WERI-Rb-1 (cell line): ENCODE measurements around the gene DAZAP1.

Experiments
- DNase-seq: peaks from one replicate; pipeline ENCODE4 v3.0.0-alpha.2; 2020
- H3K27ac ChIP-seq: fragments of 250-450 bp; sonication (Bioruptor Pico); 2 replicates; pipeline ENCODE4 v1.5.1; 2020; ENCODE audit warnings: mild to moderate bottlenecking, moderate library complexity
- H3K27me3 ChIP-seq: fragments of 250-450 bp; sonication (Bioruptor Pico); 2 replicates; pipeline ENCODE4 v1.5.1; 2021; ENCODE audit warnings: mild to moderate bottlenecking, low read depth, moderate library complexity; ENCODE audit not compliant: insufficient read depth, severe bottlenecking
- H3K36me3 ChIP-seq: fragments of 250-450 bp; sonication (Bioruptor Pico); 2 replicates; pipeline ENCODE4 v1.5.1; 2020; ENCODE audit warnings: mild to moderate bottlenecking, moderate library complexity
- H3K4me3 ChIP-seq: 2 replicates; pipeline ENCODE4 v1.5.1; 2011; ENCODE audit warnings: low read depth, mild to moderate bottlenecking, control low read depth, low read length
- H3K9me3 ChIP-seq: fragments of 250-450 bp; sonication (Bioruptor Pico); 2 replicates; pipeline ENCODE4 v1.5.1; 2021; ENCODE audit warnings: mild to moderate bottlenecking, moderate library complexity; ENCODE audit not compliant: severe bottlenecking
- TF ChIP-seq, protein P1 (sequence below): IDR thresholded peaks from 2 replicates; pipeline ENCODE4 v1.5.1; 2011; ENCODE audit warnings: low read depth, mild to moderate bottlenecking, control low read depth, inconsistent platforms, low read length

Gene DAZAP1

DNA sequence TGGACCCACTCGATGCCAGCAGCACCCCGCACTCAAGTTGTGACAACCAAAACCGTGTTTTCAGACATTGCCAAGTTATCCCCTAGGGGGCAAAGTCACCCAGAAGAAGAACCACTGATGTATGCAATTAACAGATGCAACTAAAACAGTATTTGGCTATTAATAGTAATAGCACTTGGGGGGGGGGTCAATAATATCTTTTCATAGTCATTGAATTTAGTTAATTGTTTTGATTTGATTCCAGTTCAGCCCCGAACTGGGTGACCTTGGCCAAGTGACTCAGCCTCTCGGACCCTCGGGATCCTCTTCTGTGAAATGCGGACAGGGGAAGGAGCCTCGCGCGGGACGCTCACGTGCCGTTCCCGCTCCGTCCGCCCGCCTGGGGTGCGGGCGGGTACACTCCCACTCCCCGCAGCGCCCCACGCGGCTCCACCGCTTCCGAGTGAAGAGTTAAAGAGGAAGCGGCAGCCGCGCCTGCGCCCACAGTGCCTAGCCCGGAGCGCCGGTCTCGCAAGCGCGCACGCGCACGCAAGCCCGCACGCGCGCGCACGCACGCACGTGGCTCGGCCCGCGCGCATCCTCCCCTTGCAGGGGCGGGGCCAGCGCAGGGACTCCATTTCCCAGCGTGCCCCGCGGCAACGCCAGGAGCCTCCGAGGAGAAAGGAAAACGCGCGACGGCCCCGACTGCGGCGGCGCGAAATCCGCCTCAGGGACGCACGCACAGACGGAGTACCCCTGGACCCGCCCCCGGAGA is 435 bp upstream of the DAZAP1 start:
- Histone ChIP-seq H3K9me3 (no peaks in the 10 kb centered on the region), H3K27me3 (no peaks in the 10 kb centered on the region), H3K36me3 (peaks cover 39% of the 10 kb centered on the region), H3K27ac (peak overlapping the region; percentile 77), H3K4me3 (peak overlapping the region; percentile 70)
- TF ChIP-seq, protein P1, sequence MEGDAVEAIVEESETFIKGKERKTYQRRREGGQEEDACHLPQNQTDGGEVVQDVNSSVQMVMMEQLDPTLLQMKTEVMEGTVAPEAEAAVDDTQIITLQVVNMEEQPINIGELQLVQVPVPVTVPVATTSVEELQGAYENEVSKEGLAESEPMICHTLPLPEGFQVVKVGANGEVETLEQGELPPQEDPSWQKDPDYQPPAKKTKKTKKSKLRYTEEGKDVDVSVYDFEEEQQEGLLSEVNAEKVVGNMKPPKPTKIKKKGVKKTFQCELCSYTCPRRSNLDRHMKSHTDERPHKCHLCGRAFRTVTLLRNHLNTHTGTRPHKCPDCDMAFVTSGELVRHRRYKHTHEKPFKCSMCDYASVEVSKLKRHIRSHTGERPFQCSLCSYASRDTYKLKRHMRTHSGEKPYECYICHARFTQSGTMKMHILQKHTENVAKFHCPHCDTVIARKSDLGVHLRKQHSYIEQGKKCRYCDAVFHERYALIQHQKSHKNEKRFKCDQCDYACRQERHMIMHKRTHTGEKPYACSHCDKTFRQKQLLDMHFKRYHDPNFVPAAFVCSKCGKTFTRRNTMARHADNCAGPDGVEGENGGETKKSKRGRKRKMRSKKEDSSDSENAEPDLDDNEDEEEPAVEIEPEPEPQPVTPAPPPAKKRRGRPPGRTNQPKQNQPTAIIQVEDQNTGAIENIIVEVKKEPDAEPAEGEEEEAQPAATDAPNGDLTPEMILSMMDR, result peak; percentile 55
- peak; percentile 98 for DNase-seq

DNA sequence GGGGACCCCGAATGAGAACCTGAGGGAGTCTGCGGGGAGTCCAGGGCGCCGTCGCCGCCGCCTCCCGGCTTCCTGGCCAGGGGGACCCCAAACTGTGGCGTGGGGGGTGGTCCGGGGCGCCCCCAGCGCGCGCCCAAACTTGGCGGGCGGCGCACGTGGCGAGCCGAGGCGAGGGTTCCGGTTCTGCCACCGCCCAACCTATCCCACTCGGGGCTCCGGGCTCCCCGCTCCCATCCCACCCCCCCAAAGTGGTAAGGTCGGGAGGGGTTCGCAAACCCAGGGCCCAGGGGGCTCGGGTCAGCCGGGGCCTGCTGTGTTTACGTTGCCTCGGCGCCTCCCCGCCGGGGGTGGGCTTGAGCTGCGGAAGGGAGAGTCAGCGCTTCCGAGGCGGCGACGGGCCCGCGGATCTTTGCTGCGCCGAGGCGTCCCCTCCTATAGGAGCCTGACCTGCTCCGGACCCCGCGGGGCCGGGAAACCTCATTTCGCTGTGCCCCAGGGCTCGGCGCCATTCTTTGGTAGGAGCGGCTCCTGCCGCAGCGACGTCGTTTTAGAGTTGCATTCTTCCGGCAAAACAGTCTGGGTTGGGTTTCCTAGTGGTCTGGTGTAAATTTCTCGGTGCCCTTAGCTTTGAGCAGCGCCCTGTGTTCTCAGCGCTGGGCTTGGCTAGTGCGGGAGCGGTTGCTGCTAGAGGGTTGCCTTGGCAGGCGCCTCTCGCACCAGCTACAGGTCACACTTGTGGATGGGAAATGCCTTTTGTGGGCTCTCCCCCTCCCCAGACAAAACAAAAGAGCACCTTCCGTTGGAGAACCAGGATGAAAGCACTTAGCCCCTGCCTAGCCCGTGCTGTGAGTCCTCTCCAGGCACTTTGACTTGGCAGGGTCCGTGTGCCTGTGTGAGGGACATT is 1.2 kb downstream of the DAZAP1 start:
- H3K4me3 ChIP-seq, result peak overlapping the region; percentile 74
- DNase-seq, result no peak
- peak overlapping the region; percentile 96 for H3K27ac ChIP-seq
- peaks cover 55% of the 10 kb centered on the region for H3K36me3 ChIP-seq
- no peaks in the 10 kb centered on the region for H3K27me3 ChIP-seq
- TF ChIP-seq, protein P1, result no peak
- H3K9me3 ChIP-seq, result no peaks in the 10 kb centered on the region

DNA sequence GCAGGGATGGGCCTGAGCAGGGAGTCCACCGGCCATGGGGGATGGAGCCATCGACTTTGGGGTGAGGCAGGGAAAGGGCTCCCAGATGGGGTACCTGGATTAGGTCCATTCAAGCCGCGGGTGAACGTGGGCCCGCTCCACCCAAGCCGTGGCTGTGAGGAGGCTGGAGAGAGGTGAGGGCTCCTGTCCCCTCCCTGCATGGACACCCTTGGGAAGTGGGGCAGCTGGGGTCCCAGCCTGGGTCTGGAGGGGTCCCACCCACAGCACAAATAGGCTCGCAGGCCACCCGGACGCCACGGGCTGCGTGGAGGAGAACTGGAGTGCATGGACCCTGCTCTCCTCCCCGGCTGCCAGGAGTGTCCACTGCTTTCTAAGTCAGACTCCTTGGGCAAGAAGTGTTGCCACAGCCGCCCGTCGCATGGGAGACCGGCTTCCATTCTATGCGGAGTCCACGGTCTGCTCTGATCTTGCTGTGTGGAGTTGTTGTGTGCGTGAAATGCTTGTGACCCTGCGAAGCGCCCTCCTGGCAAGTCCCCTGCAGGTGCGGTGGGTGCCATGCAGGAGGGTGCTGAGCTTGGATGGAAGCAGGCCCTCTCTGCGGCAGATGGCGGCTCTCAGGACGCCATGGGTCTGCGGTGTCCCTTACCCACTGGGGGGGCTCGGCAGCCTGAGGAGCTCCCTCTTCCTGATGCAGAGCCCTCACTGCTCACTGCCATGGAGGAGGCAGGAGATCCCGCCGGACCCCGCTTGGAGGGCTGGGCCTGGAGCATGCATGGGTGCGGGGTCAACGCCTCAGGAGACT is 2.0 kb downstream of the DAZAP1 start:
- no peak for DNase-seq
- Histone ChIP-seq H3K4me3 (peak overlapping the region; percentile 74), H3K9me3 (no peaks in the 10 kb centered on the region), H3K36me3 (peaks cover 64% of the 10 kb centered on the region), H3K27me3 (no peaks in the 10 kb centered on the region), H3K27ac (peak overlapping the region; percentile 96)
- TF ChIP-seq, protein P1, result no peak

DNA sequence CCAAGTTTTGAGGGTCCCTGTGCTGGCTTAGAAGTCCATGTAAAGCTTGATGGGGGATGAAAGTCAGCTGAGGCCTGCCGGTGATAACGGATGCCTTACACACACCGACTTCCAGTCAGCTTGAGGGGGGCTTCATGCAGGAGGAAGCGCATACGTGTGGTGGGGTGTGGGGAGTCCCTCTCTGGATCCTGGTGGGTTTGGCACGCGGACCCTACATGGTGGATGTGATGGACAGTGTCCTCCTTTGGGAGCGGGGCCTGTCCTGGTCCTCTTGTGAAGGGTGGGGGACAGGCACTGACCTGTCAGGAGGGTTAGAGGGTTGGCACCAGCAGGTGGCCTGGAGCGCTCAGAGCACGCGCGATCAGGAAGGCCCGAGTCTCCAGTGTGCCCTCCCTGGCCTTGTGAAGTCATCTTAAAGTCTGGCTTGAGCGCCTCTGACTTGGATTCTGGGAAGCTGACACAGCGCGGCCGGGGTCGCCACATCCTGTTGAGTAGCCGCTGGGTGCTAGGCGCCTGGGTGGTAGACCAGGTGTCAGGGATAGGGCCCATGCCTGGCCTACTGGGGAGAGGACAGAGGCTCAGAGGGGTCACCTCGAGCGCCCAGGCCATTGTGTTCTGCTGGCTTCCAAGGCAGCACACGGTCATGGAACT is 2.9 kb downstream of the DAZAP1 start:
- TF ChIP-seq, protein P1, result no peak

DNA sequence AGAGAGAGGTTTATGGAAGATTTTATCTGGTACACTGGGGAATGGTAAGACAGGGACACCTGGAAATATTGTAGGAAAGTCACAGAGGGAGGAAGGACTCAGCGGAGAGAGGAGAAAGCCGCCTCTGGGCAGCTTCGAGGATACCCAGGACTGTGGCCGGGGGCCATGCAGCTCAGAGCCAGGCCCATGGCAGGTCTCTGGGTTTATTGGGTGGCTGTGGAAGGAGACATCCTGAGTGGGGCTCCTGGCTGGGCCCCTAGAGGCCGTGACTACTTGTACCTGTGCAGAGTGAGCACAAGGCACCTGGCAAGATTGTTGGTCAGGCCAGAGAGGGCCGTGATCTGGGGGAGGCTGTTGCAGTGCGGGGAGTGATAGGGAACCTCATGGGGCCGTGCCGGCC is 3.4 kb downstream of the DAZAP1 start:
- Histone ChIP-seq H3K27ac (no peak overlapping the region), H3K9me3 (no peaks in the 10 kb centered on the region), H3K36me3 (peaks cover 67% of the 10 kb centered on the region), H3K4me3 (no peak overlapping the region), H3K27me3 (no peaks in the 10 kb centered on the region)
- no peak for DNase-seq
- TF ChIP-seq, protein P1, result no peak

More for the DNA sequence above, 2.9 kb downstream of the DAZAP1 start:
- Histone ChIP-seq H3K36me3 (peaks cover 64% of the 10 kb centered on the region), H3K27ac (no peak overlapping the region), H3K9me3 (no peaks in the 10 kb centered on the region), H3K27me3 (no peaks in the 10 kb centered on the region), H3K4me3 (no peak overlapping the region)
- no peak for DNase-seq
